B cell (primary cell): ENCODE data around the gene BCAR3. TPM values are rescaled to one million over a fixed set of nuclear protein-coding genes. Genes with fewer than 3 reads are reported as not detected.
"Not testable (repeated sequence)": the region's sequence is repeated elsewhere in the genome, so short reads cannot be mapped to it uniquely, and the experiment has no call there.

Experiments
- ATAC-seq: fragments of 200-7000 bp; cut with Tn5 transposase; one replicate; pipeline ENCODE4 v1.10.0; 2021; ENCODE audit warnings: low read depth, mild to moderate bottlenecking, moderate number of reproducible peaks, moderate library complexity
- CTCF ChIA-PET: fragments of 350-600 bp; sonication (Branson Sonifier 250); formaldehyde crosslinking; loops from one replicate; lab custom pipeline; 2021; ENCODE audit warnings: antibody characterized with exemption, inconsistent platforms; lab: Charles Lee
- POLR2A ChIA-PET: fragments of 350-600 bp; sonication (Branson Sonifier 250); formaldehyde crosslinking; loops from one replicate; lab custom pipeline; 2021; ENCODE audit warnings: antibody characterized with exemption; lab: Charles Lee
- DNase-seq: peaks from one replicate; pipeline ENCODE4 v3.0.0; 2013
- H2AFZ ChIP-seq: 2 replicates; pipeline ENCODE4 v1.6.1; 2012; ENCODE audit warnings: mild to moderate bottlenecking, low read depth, low read length; ENCODE audit not compliant: insufficient read depth, poor library complexity, severe bottlenecking
- H3K27ac ChIP-seq, 2 donors: 1 replicate in 1 of 2; 2 replicates in 1 of 2; pipeline ENCODE4 v1.5.1; 2012 to 2013; ENCODE audit warnings: low read length in 2 of 2, mild to moderate bottlenecking in 2 of 2, moderate library complexity in 1 of 2
- H3K27me3 ChIP-seq, 4 experiments: fragments of 200-600 bp in 1 of 4; sonication (generic) in 1 of 4; replicated peaks in 1 of 4; 1 replicate in 2 of 4; 2 replicates in 2 of 4; pipeline versions ENCODE4 v1.6.1 to v1.7.0; 2013 to 2016; ENCODE audit warnings: low read length in 3 of 4, mild to moderate bottlenecking in 2 of 4, mixed read lengths in 1 of 4, moderate library complexity in 1 of 4; ENCODE audit not compliant: insufficient read depth in 4 of 4, control insufficient read depth in 3 of 4; ENCODE audit errors: control extremely low read depth in 1 of 4
- H3K36me3 ChIP-seq, 2 experiments: replicated peaks in 1 of 2; 1 replicate in 1 of 2; 2 replicates in 1 of 2; pipeline versions ENCODE4 v1.6.1 to v1.7.1; 2013; ENCODE audit warnings: low read length in 1 of 2; ENCODE audit not compliant: insufficient read depth in 2 of 2, control insufficient read depth in 1 of 2; ENCODE audit errors: control extremely low read depth in 1 of 2, extremely low read depth in 1 of 2
- H3K4me1 ChIP-seq, 2 donors: fragments of 200-600 bp in 1 of 2; sonication (generic) in 1 of 2; 1 replicate in 1 of 2; 2 replicates in 1 of 2; pipeline versions ENCODE4 v1.5.1 to v1.6.1; 2013 to 2017; ENCODE audit warnings: low read length in 2 of 2; ENCODE audit not compliant: control insufficient read depth in 2 of 2, insufficient read depth in 2 of 2
- H3K4me2 ChIP-seq: replicated peaks from 2 replicates; pipeline ENCODE3; 2012; ENCODE audit warnings: mild to moderate bottlenecking, low read depth, low read length; ENCODE audit not compliant: poor library complexity, severe bottlenecking
- H3K4me3 ChIP-seq, 5 experiments: fragments of 200-600 bp in 1 of 5; sonication (generic) in 1 of 5; 1 replicate in 3 of 5; 2 replicates in 2 of 5; pipeline versions ENCODE4 v1.5.1 to v1.7.0; 2011 to 2016; ENCODE audit warnings: low read length in 4 of 5, mild to moderate bottlenecking in 4 of 5, low read depth in 2 of 5, control low read depth in 1 of 5, moderate library complexity in 1 of 5; ENCODE audit not compliant: insufficient read depth in 1 of 5; ENCODE audit errors: control extremely low read depth in 1 of 5, extremely low read depth in 1 of 5
- H3K79me2 ChIP-seq: fragments of 200-600 bp; sonication (generic); one replicate; pipeline ENCODE4 v1.6.0; 2016; ENCODE audit warnings: low read length; ENCODE audit not compliant: control insufficient read depth, insufficient read depth
- H3K9ac ChIP-seq: fragments of 200-600 bp; sonication (generic); 2 replicates; pipeline ENCODE4 v1.6.1; 2017; ENCODE audit warnings: mild to moderate bottlenecking, low read length, moderate library complexity
- H3K9me3 ChIP-seq, 3 donors: one replicate each; pipeline versions ENCODE4 v1.6.1 to v1.7.1; 2013; ENCODE audit warnings: low read length in 2 of 3; ENCODE audit not compliant: control insufficient read depth in 2 of 3, insufficient read depth in 1 of 3; ENCODE audit errors: control extremely low read depth in 1 of 3
- H4K20me1 ChIP-seq: 2 replicates; pipeline ENCODE4 v1.6.0; 2012; ENCODE audit warnings: mild to moderate bottlenecking, low read length; ENCODE audit not compliant: insufficient read depth, control insufficient read depth, poor library complexity, severe bottlenecking
- H3K27ac Mint-ChIP-seq: one replicate; pipeline ENCODE4 v1.8.0; 2021; ENCODE audit warnings: mixed read lengths
- H3K27me3 Mint-ChIP-seq: one replicate; pipeline ENCODE4 v1.8.0; 2021; ENCODE audit warnings: mixed read lengths
- H3K4me1 Mint-ChIP-seq: one replicate; pipeline ENCODE4 v1.8.0; 2021; ENCODE audit warnings: mixed read lengths
- H3K4me3 Mint-ChIP-seq: one replicate; pipeline ENCODE4 v1.8.0; 2021; ENCODE audit warnings: mixed read lengths
- H3K9me3 Mint-ChIP-seq: one replicate; pipeline ENCODE4 v1.8.0; 2022; ENCODE audit warnings: mixed read lengths; ENCODE audit not compliant: insufficient read depth
- EZH2 ChIP-seq: IDR thresholded peaks from 2 replicates; pipeline ENCODE4 v1.6.1; 2012; ENCODE audit warnings: borderline replicate concordance, low read depth, mild to moderate bottlenecking, moderate library complexity, low read length; ENCODE audit not compliant: insufficient read depth, poor library complexity, severe bottlenecking
- WGBS: methylation state at CpG from one replicate; pipeline ENCODE4 v1.1.5; 2013; ENCODE audit warnings: missing lambda C conversion rate; ENCODE audit not compliant: insufficient coverage; 5-methylcytosine and 5-hydroxymethylcytosine counted together
- intact Hi-C: fragments of 100-400 bp; cut with micrococcal nuclease; formaldehyde crosslinking; loops from one replicate; pipeline ENCODE4 v1.10.0; 2022
- polyA plus RNA-seq: library from polyadenylated mRNA; depleted of rRNA; stranded (reverse); fragments of >200 nt; gene quantifications from 2 replicates; pipeline ENCODE4 v1.2.3, GENCODE V29; 2012
- total RNA-seq, 2 donors: library from RNA; stranded (reverse); fragments of 120-200 nt in 1 of 2; gene quantifications; 1 replicate in 1 of 2; 2 replicates in 1 of 2; pipeline versions ENCODE4 v1.2.3 to v1.2.4, GENCODE V29; 2013 to 2022
- TF ChIP-seq, protein P1 (sequence below): fragments of 200-600 bp; IDR thresholded peaks from one replicate; pipeline ENCODE4 v1.8.0; 2022; ENCODE audit warnings: antibody characterized with exemption, mild to moderate bottlenecking

Gene BCAR3
- total and polyA plus RNA-seq, 2 donors (not counting 1 experiment from before 2014, with no cell fraction given), result 6.7 to 13.0 TPM

DNA sequence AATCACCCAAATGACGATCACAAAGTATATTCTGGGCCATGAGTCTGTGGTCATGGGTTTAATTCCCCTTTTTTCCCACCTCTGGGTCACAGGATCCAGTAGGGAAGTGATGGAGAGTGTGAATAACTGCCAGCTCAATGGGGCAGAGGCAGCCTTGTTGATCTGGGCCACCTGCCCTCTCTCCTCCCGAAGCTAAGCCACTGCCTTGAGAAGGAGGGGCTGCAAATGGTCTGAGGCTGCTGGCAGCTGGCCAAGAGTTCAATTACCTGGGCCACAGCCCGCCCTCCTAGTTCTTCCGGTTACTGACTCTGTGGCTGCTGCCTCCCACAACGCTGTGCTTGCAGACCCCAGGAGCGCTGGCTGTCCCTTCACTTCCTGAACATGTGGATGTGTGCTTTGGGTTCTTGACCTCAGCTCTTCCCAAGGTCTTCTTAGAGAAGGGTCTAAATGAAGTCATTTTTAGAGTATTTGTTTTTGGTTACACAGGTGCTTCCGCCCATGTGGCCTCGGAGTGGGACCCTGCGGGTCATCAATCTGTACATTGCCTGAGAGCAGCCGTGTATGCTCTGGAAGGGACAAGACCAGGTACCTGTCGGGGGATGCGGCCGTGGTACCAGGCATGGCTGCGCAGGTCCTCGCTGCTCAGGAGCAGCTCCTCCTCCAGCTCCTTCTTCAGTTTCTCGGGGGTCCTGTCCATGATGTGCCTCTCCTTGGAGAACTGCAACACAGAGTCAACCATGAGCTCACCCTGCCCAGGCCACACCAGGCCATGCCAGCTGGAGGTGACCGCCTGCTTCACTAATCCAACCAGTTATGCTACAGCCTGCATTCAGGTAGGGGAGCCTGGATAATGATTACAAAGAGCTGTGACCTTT, 89.7 kb downstream of the BCAR3 start:
- no peaks in the 10 kb centered on the region for H3K79me2 ChIP-seq
- TF ChIP-seq EZH2, result no peak
- TF ChIP-seq, protein P1, sequence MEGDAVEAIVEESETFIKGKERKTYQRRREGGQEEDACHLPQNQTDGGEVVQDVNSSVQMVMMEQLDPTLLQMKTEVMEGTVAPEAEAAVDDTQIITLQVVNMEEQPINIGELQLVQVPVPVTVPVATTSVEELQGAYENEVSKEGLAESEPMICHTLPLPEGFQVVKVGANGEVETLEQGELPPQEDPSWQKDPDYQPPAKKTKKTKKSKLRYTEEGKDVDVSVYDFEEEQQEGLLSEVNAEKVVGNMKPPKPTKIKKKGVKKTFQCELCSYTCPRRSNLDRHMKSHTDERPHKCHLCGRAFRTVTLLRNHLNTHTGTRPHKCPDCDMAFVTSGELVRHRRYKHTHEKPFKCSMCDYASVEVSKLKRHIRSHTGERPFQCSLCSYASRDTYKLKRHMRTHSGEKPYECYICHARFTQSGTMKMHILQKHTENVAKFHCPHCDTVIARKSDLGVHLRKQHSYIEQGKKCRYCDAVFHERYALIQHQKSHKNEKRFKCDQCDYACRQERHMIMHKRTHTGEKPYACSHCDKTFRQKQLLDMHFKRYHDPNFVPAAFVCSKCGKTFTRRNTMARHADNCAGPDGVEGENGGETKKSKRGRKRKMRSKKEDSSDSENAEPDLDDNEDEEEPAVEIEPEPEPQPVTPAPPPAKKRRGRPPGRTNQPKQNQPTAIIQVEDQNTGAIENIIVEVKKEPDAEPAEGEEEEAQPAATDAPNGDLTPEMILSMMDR, result no peak
- Mint-ChIP-seq H3K27me3 (no peaks in the 10 kb centered on the region), H3K9me3 (no peaks in the 10 kb centered on the region), H3K4me1 (peaks cover 22% of the 10 kb centered on the region), H3K27ac (peak overlapping the region; percentile 75), H3K4me3 (peak overlapping the region; percentile 54)
- DNase-seq, result peak; percentile 63
- no peak overlapping the region for H3K4me3 ChIP-seq
- ChIA-PET POLR2A (no interaction called here), CTCF (interaction anchor here (0.9 to 2.9 kb wide), 4 partner anchors 14 to 259 kb away, joined by 3 to 8 read pairs (median 4); no protein-coding TSS in a partner anchor)
- H3K27ac ChIP-seq, result peak overlapping the region in 1 of 2 donors; percentile 31
- H3K9me3 ChIP-seq, result no peaks in the 10 kb centered on the region
- intact Hi-C loops, result no loop called here
- no peak overlapping the region for H3K9ac ChIP-seq
- H3K27me3 ChIP-seq, result no peaks in the 10 kb centered on the region
- peaks cover 0 to 24% of the 10 kb centered on the region in 2 experiments for H3K36me3 ChIP-seq
- H2AFZ ChIP-seq, result peak overlapping the region; percentile 45
- peaks cover 10 to 13% of the 10 kb centered on the region in 2 donors for H3K4me1 ChIP-seq
- H3K4me2 ChIP-seq, result peak overlapping the region; percentile 53
- H4K20me1 ChIP-seq, result no peaks in the 10 kb centered on the region
- peak; percentile 43 for ATAC-seq
- WGBS, result 44% methylated on average over 16 of the region's 17 CpGs

- H3K27me3 ChIP-seq, H3K4me3 Mint-ChIP-seq, H3K27ac ChIP-seq, H3K27me3 Mint-ChIP-seq, POLR2A ChIA-PET, H4K20me1 ChIP-seq, DNase-seq, H3K9ac ChIP-seq, ATAC-seq, H2AFZ ChIP-seq, H3K9me3 Mint-ChIP-seq, H3K4me3 ChIP-seq, H3K79me2 ChIP-seq, intact Hi-C loops, H3K9me3 ChIP-seq: not testable (repeated sequence)
- peak overlapping the region; percentile 53 for H3K4me2 ChIP-seq
- H3K36me3 ChIP-seq, result peaks cover 0 to 27% of the 10 kb centered on the region in 2 experiments
- Mint-ChIP-seq H3K4me1 (peaks cover 22% of the 10 kb centered on the region), H3K27ac (peak overlapping the region; percentile 72)
- peaks cover 10 to 13% of the 10 kb centered on the region in 2 donors for H3K4me1 ChIP-seq
- no CpG with 5 or more reads among the region's 3 CpGs for WGBS
- CTCF ChIA-PET, result interaction anchor here (1.1 to 2.9 kb wide), 3 partner anchors 14 to 253 kb away, joined by 3 to 8 read pairs (median 5); no protein-coding TSS in a partner anchor
These were observed 90.4 kb downstream of the BCAR3 start for GRCh38 chr1:93591291-93591675.
